HepG2 (cell line): Measurements from ENCODE around the gene DOCK4. TPM values are rescaled to one million over a fixed set of nuclear protein-coding genes. Genes with fewer than 3 reads are reported as not detected.

Experiments used
- ARID5B ChIP-seq: IDR thresholded peaks from 2 replicates; pipeline ENCODE4 v1.4.0; 2020; ENCODE audit warnings: mild to moderate bottlenecking, missing genetic modification reagents
- HNF4G ChIP-seq, 2 experiments: sonication (generic) in 1 of 2; formaldehyde crosslinking in 1 of 2; IDR thresholded peaks; 2 replicates each; pipeline versions ENCODE4 v1.4.0 to v1.6.1; 2011 to 2020; ENCODE audit warnings: borderline replicate concordance in 2 of 2, low read depth in 2 of 2, mild to moderate bottlenecking in 2 of 2, low read length in 1 of 2, missing genetic modification reagents in 1 of 2, moderate library complexity in 1 of 2
- MED8 ChIP-seq: sonication (generic); formaldehyde crosslinking; IDR thresholded peaks from 2 replicates; pipeline ENCODE4 v1.8.1; 2023; ENCODE audit warnings: mild to moderate bottlenecking, missing genetic modification reagents; ENCODE audit not compliant: insufficient replicate concordance
- MIXL1 ChIP-seq: IDR thresholded peaks from 2 replicates; pipeline ENCODE4 v1.6.1; 2016
- MLX ChIP-seq: IDR thresholded peaks from 2 replicates; pipeline ENCODE4 v1.6.1; 2016
- PRDM15 ChIP-seq: sonication (generic); formaldehyde crosslinking; IDR thresholded peaks from 2 replicates; pipeline ENCODE4 v1.4.0; 2020; ENCODE audit warnings: missing genetic modification reagents
- RFXANK ChIP-seq: IDR thresholded peaks from 2 replicates; pipeline ENCODE4 v1.6.1; 2016
- SALL2 ChIP-seq: sonication (generic); formaldehyde crosslinking; IDR thresholded peaks from 2 replicates; pipeline ENCODE4 v1.8.1; 2023; ENCODE audit warnings: mild to moderate bottlenecking, missing genetic modification reagents, inconsistent platforms
- SOX13 ChIP-seq, 3 experiments: fragments of 450-650 bp in 1 of 3; sonication (generic) in 1 of 3; formaldehyde crosslinking in 1 of 3; IDR thresholded peaks in 2 of 3; conservative IDR thresholded peaks in 1 of 3; 2 replicates each; pipeline versions ENCODE4 v1.5.0 to v1.6.1; 2016 to 2020; ENCODE audit warnings: antibody characterized with exemption in 1 of 3, mild to moderate bottlenecking in 1 of 3, missing compliant biosample characterization in 1 of 3, missing genetic modification reagents in 1 of 3, moderate library complexity in 1 of 3
- SP2 ChIP-seq: sonication (generic); formaldehyde crosslinking; IDR thresholded peaks from 2 replicates; pipeline ENCODE4 v1.5.1; 2020; ENCODE audit warnings: mild to moderate bottlenecking, missing genetic modification reagents
- STAT5B ChIP-seq: sonication (generic); formaldehyde crosslinking; IDR thresholded peaks from 2 replicates; pipeline ENCODE4 v1.4.0; 2020; ENCODE audit warnings: missing genetic modification reagents
- WIZ ChIP-seq: sonication (generic); formaldehyde crosslinking; IDR thresholded peaks from 2 replicates; pipeline ENCODE4 v1.5.1; 2020; ENCODE audit warnings: mild to moderate bottlenecking, missing genetic modification reagents
- YEATS4 ChIP-seq: sonication (generic); formaldehyde crosslinking; IDR thresholded peaks from 2 replicates; pipeline ENCODE4 v1.4.0; 2020; ENCODE audit warnings: missing genetic modification reagents, borderline replicate concordance
- polyA plus RNA-seq, 8 experiments: library from polyadenylated mRNA; depleted of rRNA in 3 of 8; stranded (reverse) in 7 of 8; unstranded in 1 of 8; fragments of >200 nt; fragmentation: Illumina TruSeq in 4 of 8; extraction: Trizol in 4 of 8; gene quantifications; 2 replicates each; pipeline versions ENCODE4 v1.2.1 to v1.2.3, GENCODE V29; 2011 to 2016; ENCODE audit warnings: low read depth in 4 of 8, missing spikeins in 1 of 8, mixed read lengths in 1 of 8; ENCODE audit not compliant: insufficient read depth in 1 of 8
- total RNA-seq, 5 experiments: library from RNA; depleted of rRNA; stranded (reverse); fragments of >200 nt; fragmentation: Illumina TruSeq; extraction: Trizol; gene quantifications; 2 replicates each; pipeline ENCODE4 v1.2.3, GENCODE V29; 2016; ENCODE audit warnings: low read depth in 1 of 5
- TF ChIP-seq, protein P1 (sequence below): sonication (generic); formaldehyde crosslinking; IDR thresholded peaks from 2 replicates; pipeline ENCODE4 v1.4.0; 2020; ENCODE audit warnings: mild to moderate bottlenecking, low read depth, missing genetic modification reagents
- TF ChIP-seq, protein P2 (sequence below): sonication (generic); formaldehyde crosslinking; IDR thresholded peaks from 2 replicates; pipeline ENCODE4 v1.4.0; 2020; ENCODE audit warnings: missing genetic modification reagents
- TF ChIP-seq, protein P3 (sequence below): sonication (generic); formaldehyde crosslinking; IDR thresholded peaks from 2 replicates; pipeline ENCODE4 v1.8.1; 2023; ENCODE audit warnings: mild to moderate bottlenecking, missing genetic modification reagents, borderline replicate concordance

The DOCK4 gene
- total and polyA plus RNA-seq, 2 of the 13 experiments (the other 11 are each of a cell fraction or from before 2014, with no cell fraction given) = 13.5 to 17.4 TPM

DNA sequence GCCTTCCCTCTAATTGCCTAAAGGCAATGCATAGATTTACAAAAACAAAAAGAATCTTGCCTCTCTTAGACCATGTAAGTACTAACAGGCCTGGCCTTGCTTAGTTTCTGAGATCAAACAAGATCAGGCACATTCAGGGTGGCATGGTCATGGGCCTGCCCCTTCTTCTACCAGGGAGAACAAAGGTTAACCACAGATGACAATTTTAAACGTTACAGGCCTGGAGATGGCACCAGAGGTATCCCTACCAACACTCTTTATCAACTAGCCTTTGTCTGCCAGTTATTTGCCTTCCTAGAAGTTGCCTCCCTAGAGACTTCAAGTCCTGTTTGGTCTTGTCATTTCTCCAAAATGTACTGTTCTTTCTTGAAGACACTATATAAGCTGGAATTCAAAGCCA, 252.6 kb downstream of the DOCK4 start (continued):
- TF ChIP-seq SP2 (CRISPR knock-in tag) = no peak
- TF ChIP-seq SOX13 (IDR thresholded peaks at IDR 0.05) = no peak
- peak in 1 of 2 experiments; percentile 52; a peak in 1 of 4 replicates for TF ChIP-seq SOX13 (CRISPR knock-in tag; conservative IDR thresholded peaks at IDR 0.05 in 1 of 2, IDR thresholded peaks at IDR 0.05 in 1 of 2)
- TF ChIP-seq STAT5B (CRISPR knock-in tag) = no peak
- TF ChIP-seq, protein P1, sequence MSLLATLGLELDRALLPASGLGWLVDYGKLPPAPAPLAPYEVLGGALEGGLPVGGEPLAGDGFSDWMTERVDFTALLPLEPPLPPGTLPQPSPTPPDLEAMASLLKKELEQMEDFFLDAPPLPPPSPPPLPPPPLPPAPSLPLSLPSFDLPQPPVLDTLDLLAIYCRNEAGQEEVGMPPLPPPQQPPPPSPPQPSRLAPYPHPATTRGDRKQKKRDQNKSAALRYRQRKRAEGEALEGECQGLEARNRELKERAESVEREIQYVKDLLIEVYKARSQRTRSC (CRISPR knock-in tag) = no peak
- TF ChIP-seq RFXANK (CRISPR knock-in tag) = no peak
- TF ChIP-seq, protein P2, sequence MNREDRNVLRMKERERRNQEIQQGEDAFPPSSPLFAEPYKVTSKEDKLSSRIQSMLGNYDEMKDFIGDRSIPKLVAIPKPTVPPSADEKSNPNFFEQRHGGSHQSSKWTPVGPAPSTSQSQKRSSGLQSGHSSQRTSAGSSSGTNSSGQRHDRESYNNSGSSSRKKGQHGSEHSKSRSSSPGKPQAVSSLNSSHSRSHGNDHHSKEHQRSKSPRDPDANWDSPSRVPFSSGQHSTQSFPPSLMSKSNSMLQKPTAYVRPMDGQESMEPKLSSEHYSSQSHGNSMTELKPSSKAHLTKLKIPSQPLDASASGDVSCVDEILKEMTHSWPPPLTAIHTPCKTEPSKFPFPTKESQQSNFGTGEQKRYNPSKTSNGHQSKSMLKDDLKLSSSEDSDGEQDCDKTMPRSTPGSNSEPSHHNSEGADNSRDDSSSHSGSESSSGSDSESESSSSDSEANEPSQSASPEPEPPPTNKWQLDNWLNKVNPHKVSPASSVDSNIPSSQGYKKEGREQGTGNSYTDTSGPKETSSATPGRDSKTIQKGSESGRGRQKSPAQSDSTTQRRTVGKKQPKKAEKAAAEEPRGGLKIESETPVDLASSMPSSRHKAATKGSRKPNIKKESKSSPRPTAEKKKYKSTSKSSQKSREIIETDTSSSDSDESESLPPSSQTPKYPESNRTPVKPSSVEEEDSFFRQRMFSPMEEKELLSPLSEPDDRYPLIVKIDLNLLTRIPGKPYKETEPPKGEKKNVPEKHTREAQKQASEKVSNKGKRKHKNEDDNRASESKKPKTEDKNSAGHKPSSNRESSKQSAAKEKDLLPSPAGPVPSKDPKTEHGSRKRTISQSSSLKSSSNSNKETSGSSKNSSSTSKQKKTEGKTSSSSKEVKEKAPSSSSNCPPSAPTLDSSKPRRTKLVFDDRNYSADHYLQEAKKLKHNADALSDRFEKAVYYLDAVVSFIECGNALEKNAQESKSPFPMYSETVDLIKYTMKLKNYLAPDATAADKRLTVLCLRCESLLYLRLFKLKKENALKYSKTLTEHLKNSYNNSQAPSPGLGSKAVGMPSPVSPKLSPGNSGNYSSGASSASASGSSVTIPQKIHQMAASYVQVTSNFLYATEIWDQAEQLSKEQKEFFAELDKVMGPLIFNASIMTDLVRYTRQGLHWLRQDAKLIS (CRISPR knock-in tag) = no peak
- no peak for TF ChIP-seq YEATS4 (CRISPR knock-in tag)
- TF ChIP-seq SALL2 (CRISPR knock-in tag) = no peak
- TF ChIP-seq MIXL1 = 0 out of 2 replicates have a peak, but pooled peaks have one; percentile 21
- no peak for TF ChIP-seq MED8 (CRISPR knock-in tag)
- TF ChIP-seq HNF4G (IDR thresholded peaks at IDR 0.05; ENCODE audit: borderline replicate concordance, low read depth, low read length) = peak; percentile 46; the same call in 1 of the 2 replicates
- no peak for TF ChIP-seq HNF4G (CRISPR knock-in tag; IDR thresholded peaks at IDR 0.05; ENCODE audit: borderline replicate concordance, low read depth)
- TF ChIP-seq, protein P3, sequence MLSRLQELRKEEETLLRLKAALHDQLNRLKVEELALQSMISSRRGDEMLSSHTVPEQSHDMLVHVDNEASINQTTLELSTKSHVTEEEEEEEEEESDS (CRISPR knock-in tag) = no peak
- TF ChIP-seq MLX (CRISPR knock-in tag) = 0 out of 2 replicates have a peak, but pooled peaks have one; percentile 23
- no peak for TF ChIP-seq PRDM15 (CRISPR knock-in tag)
- 0 out of 2 replicates have a peak, but pooled peaks have one; percentile 35 for TF ChIP-seq ARID5B (CRISPR knock-in tag)
- no peak for TF ChIP-seq WIZ
